Measurements from ENCODE around the gene AZU1. TPM values are rescaled to one million over a fixed set of nuclear protein-coding genes. Genes with fewer than 3 reads are reported as not detected.
A peak's percentile ranks its signal among the peaks of the same experiment; 100 is the strongest.

AZU1 gene
- total RNA-seq, 1 experiment from 2014 or later = not detected

GRCh38 chr19:814152-815078 is 13.2 kb upstream of the AZU1 start:
- RAD21 ChIA-PET (ENCODE audit: low non-redundant PET in 1 of 2, low total read pairs in 2 of 2, uncharacterized antibody in 2 of 2, unreplicated experiment in 2 of 2) = no interaction called here
- H3K9me3 ChIP-seq (ENCODE audit: control insufficient read depth in 1 of 2, insufficient read depth in 1 of 2, low read depth in 1 of 2, low read length in 2 of 2) = no peaks in the 10 kb centered on the region

More at GRCh38 chr19:814152-815078, 13.2 kb upstream of the AZU1 start:
- CTCF ChIA-PET = no interaction called here
- intact Hi-C loops (cut with micrococcal nuclease) = no loop called here
- no peak overlapping the region for H2AFZ ChIP-seq (ENCODE audit: low read depth, low read length, poor library complexity, severe bottlenecking)
- H4K20me1 ChIP-seq (ENCODE audit: insufficient read depth) = peaks cover 8% of the 10 kb centered on the region; the same call in 1 of the 2 replicates
- no peaks in the 10 kb centered on the region for H3K4me1 ChIP-seq (ENCODE audit: control insufficient read depth in 1 of 2, insufficient read depth in 2 of 2, low read length in 2 of 2)
- no peak overlapping the region for H3K4me2 ChIP-seq (ENCODE audit: low read length)
- peaks cover 21% of the 10 kb centered on the region for H3K79me2 ChIP-seq (ENCODE audit: insufficient read depth, low read length)
- ATAC-seq (peak; percentile 10), DNase-seq (ENCODE audit: low read depth, low spot score) (no peak)
- H3K27me3 ChIP-seq (ENCODE audit: insufficient read depth, low read length) = no peaks in the 10 kb centered on the region
- H3K9me2 ChIP-seq (ENCODE audit: insufficient read depth) = no peaks in the 10 kb centered on the region
- no peak for TF ChIP-seq EZH2phosphoT487 (IDR thresholded peaks at IDR 0.05; ENCODE audit: borderline replicate concordance)
- TF ChIP-seq ELF1 (IDR thresholded peaks at IDR 0.05; ENCODE audit: borderline replicate concordance, low read depth) = no peak
- no peak for TF ChIP-seq ZBTB33 (IDR thresholded peaks at IDR 0.05; ENCODE audit: extremely low read depth, insufficient replicate concordance, low read length)
- TF ChIP-seq ZFX (IDR thresholded peaks at IDR 0.05) = no peak
- TF ChIP-seq RAD21 (IDR thresholded peaks at IDR 0.05; ENCODE audit: low read depth) = no peak
- TF ChIP-seq JUND (IDR thresholded peaks at IDR 0.05) = no peak
- no peak for TF ChIP-seq ZNF274 (IDR thresholded peaks at IDR 0.05; ENCODE audit: low read depth, low read length)
- TF ChIP-seq SRF (IDR thresholded peaks at IDR 0.05; ENCODE audit: low read depth) = no peak
- TF ChIP-seq SP1 (IDR thresholded peaks at IDR 0.05; ENCODE audit: low read depth) = no peak
- no peak for TF ChIP-seq POLR2A (IDR thresholded peaks at IDR 0.05; ENCODE audit: borderline replicate concordance, extremely low read depth, insufficient read depth, insufficient read length)
- TF ChIP-seq EZH2 (IDR thresholded peaks at IDR 0.05) = no peak
- TF ChIP-seq POLR2AphosphoS5 (IDR thresholded peaks at IDR 0.05; ENCODE audit: low read depth, low read length) = no peak
- TF ChIP-seq YY1 (IDR thresholded peaks at IDR 0.05; ENCODE audit: extremely low read depth, insufficient replicate concordance, low read depth, low read length) = no peak
- TF ChIP-seq CTCF (IDR thresholded peaks at IDR 0.05 in 2 of 3, conservative IDR thresholded peaks at IDR 0.05 in 1 of 3; ENCODE audit: borderline replicate concordance in 1 of 3, insufficient read depth in 1 of 3, low read depth in 2 of 3, low read length in 2 of 3) = no peak
- TF ChIP-seq ATF3 (IDR thresholded peaks at IDR 0.05) = no peak
- BruUV-seq (replicated peaks) = no TSS peak
- H3K9ac ChIP-seq (ENCODE audit: low read length) = no peak overlapping the region
- POLR2A ChIA-PET = no interaction called here
- H3K4me3 ChIP-seq (replicated peaks in 1 of 2; ENCODE audit: low read depth in 1 of 2, low read length in 2 of 2) = no peak overlapping the region
- no peak overlapping the region for H3K27ac ChIP-seq (ENCODE audit: low read depth, low read length)
- H3K36me3 ChIP-seq (ENCODE audit: control insufficient read depth in 1 of 2, insufficient read depth in 2 of 2, low read length in 2 of 2) = peaks cover 15 to 21% of the 10 kb centered on the region in 2 experiments; a peak in 3 of 4 replicates

Measured in HCT116 (cell line).